NT2/D1 (cell line): ENCODE data around the gene SLC46A2.

ENCODE experiments used
- SUZ12 ChIP-seq: IDR thresholded peaks from 2 replicates; pipeline ENCODE4 v1.6.1; 2011; ENCODE audit not compliant: insufficient read length, insufficient read depth; ENCODE audit errors: extremely low read depth
- YY1 ChIP-seq: IDR thresholded peaks from 2 replicates; pipeline ENCODE4 v1.6.1; 2011; ENCODE audit not compliant: insufficient read length, insufficient read depth
- ZNF274 ChIP-seq: IDR thresholded peaks from 2 replicates; pipeline ENCODE4 v1.6.1; 2011; ENCODE audit warnings: mild to moderate bottlenecking, low read depth, low read length

GRCh38 chr9:112864982-112865381 lies 25.7 kb downstream of the SLC46A2 start:
- no peak for TF ChIP-seq ZNF274
- no peak for TF ChIP-seq YY1
- TF ChIP-seq SUZ12: no peak
